ENCODE measurements around the gene SNAP47.

- TF ChIP-seq CTCF (IDR thresholded peaks at IDR 0.05) (no peak), POLR2A (IDR thresholded peaks at IDR 0.05) (no peak), POLR2AphosphoS5 (IDR thresholded peaks at IDR 0.05) (no peak), EP300 (IDR thresholded peaks at IDR 0.05; ENCODE audit: low read depth) (no peak)
Measured at GRCh38 chr1:227797144-227797543, 61.9 kb downstream of the SNAP47 start.
